GM12878 (cell line): ENCODE measurements around the gene THSD4. TPM values are rescaled to one million over a fixed set of nuclear protein-coding genes. Genes with fewer than 3 reads are reported as not detected.

Source experiments
- ATAC-seq: fragments of 200-7000 bp; cut with Tn5 transposase; 3 replicates; pipeline ENCODE4 v1.9.1; 2020; ENCODE audit warnings: mild to moderate bottlenecking, moderate library complexity
- BruUV-seq: library from RNA; stranded (reverse); fragments of 400-500 nt; replicated peaks from 2 replicates; lab custom pipeline; 2021; lab: Mats Ljungman, UMichigan
- CTCF ChIA-PET: fragments of 300-600 bp; sonication (Branson Sonifier 250); formaldehyde crosslinking; extraction: SDS; loops from one replicate; lab custom pipeline; 2021; ENCODE audit warnings: inconsistent platforms; lab: Yijun Ruan, JAX
- POLR2A ChIA-PET: fragments of 350-600 bp; formaldehyde crosslinking; extraction: SDS; loops from one replicate; lab custom pipeline; 2021; ENCODE audit warnings: inconsistent platforms; lab: Charles Lee
- RAD21 ChIA-PET: fragments of 300-600 bp; sonication (Branson Sonifier 250); formaldehyde crosslinking; loops from one replicate; lab custom pipeline; 2023; ENCODE audit warnings: antibody characterized with exemption; ENCODE audit not compliant: unreplicated experiment; lab: Charles Lee
- SMC1A ChIA-PET: fragments of 300-600 bp; sonication (Branson Sonifier 250); formaldehyde crosslinking; loops from one replicate; lab custom pipeline; 2023; ENCODE audit not compliant: unreplicated experiment, uncharacterized antibody; lab: Charles Lee
- DNase-seq: peaks from one replicate; pipeline ENCODE4 v3.0.0-alpha.2; 2011; ENCODE audit warnings: low read depth, low spot score
- FAIRE-seq: peaks from 3 replicates; lab custom pipeline; 2011; peaks lifted over from hg19 to GRCh38; lab: Jason Lieb, UNC
- H2AFZ ChIP-seq: 2 replicates; pipeline ENCODE4 v1.6.0; 2011; ENCODE audit warnings: low read depth, low read length, control low read depth; ENCODE audit not compliant: control insufficient read depth
- H3K27ac ChIP-seq: 2 replicates; pipeline ENCODE4 v1.5.1; 2011; ENCODE audit warnings: control low read depth; ENCODE audit not compliant: control insufficient read depth, insufficient read depth
- H3K27me3 ChIP-seq, 2 experiments: replicated peaks in 1 of 2; 2 replicates each; pipeline versions ENCODE4 v1.6.0 to v1.6.1; 2011; ENCODE audit warnings: low read length in 1 of 2; ENCODE audit not compliant: control insufficient read depth in 2 of 2, insufficient read depth in 2 of 2
- H3K36me3 ChIP-seq, 2 experiments: 2 replicates each; pipeline ENCODE4 v1.5.1; 2011; ENCODE audit warnings: low read length in 1 of 2; ENCODE audit not compliant: control insufficient read depth in 2 of 2, insufficient read depth in 2 of 2
- H3K4me1 ChIP-seq: 2 replicates; pipeline ENCODE4 v1.6.1; 2011; ENCODE audit warnings: mild to moderate bottlenecking, low read length, moderate library complexity, mixed read lengths; ENCODE audit not compliant: control insufficient read depth, insufficient read depth
- H3K4me2 ChIP-seq: 2 replicates; pipeline ENCODE4 v1.6.0; 2011; ENCODE audit warnings: control low read depth; ENCODE audit not compliant: control insufficient read depth, insufficient read depth
- H3K4me3 ChIP-seq: fragments of 200-600 bp; sonication (generic); 2 replicates; pipeline ENCODE4 v1.5.1; 2016
- H3K79me2 ChIP-seq: 2 replicates; pipeline ENCODE4 v1.6.0; 2011; ENCODE audit warnings: low read length; ENCODE audit not compliant: control insufficient read depth, insufficient read depth
- H3K9ac ChIP-seq: 2 replicates; pipeline ENCODE4 v1.8.0; 2011; ENCODE audit warnings: low read length, control low read depth, mixed read lengths; ENCODE audit not compliant: control insufficient read depth, insufficient read depth
- H3K9me3 ChIP-seq: replicated peaks from 3 replicates; pipeline ENCODE4 v1.5.1; 2011; ENCODE audit warnings: mild to moderate bottlenecking, low read length; ENCODE audit not compliant: control insufficient read depth, insufficient read depth
- H4K20me1 ChIP-seq: 2 replicates; pipeline ENCODE4 v1.6.0; 2011; ENCODE audit not compliant: control insufficient read depth, insufficient read depth
- ASH2L ChIP-seq: fragments of 300-600, 200-600 bp; sonication (generic); IDR thresholded peaks from 2 replicates; pipeline ENCODE4 v1.6.1; 2017; ENCODE audit warnings: low read depth, mild to moderate bottlenecking, borderline replicate concordance
- BRCA1 ChIP-seq: IDR thresholded peaks from 2 replicates; pipeline ENCODE4 v1.6.1; 2011; ENCODE audit warnings: low read depth, low read length, improper control_type of control experiment
- ESRRA ChIP-seq: IDR thresholded peaks from 2 replicates; pipeline ENCODE4 v1.6.1; 2012; ENCODE audit warnings: mild to moderate bottlenecking, low read length, improper control_type of control experiment
- FOXM1 ChIP-seq: IDR thresholded peaks from 2 replicates; pipeline ENCODE4 v1.6.1; 2012; ENCODE audit warnings: low read depth, mild to moderate bottlenecking, inconsistent platforms, low read length, moderate library complexity
- IKZF2 ChIP-seq, 2 experiments: fragments of 450-650 bp; IDR thresholded peaks; 2 replicates each; pipeline ENCODE4 v1.6.1; 2017; ENCODE audit warnings: mild to moderate bottlenecking in 2 of 2, moderate library complexity in 2 of 2
- JUND ChIP-seq: IDR thresholded peaks from 2 replicates; pipeline ENCODE4 v1.6.1; 2012; ENCODE audit warnings: low read depth, mild to moderate bottlenecking, low read length, improper control_type of control experiment, moderate library complexity
- LARP7 ChIP-seq: fragments of 450-650 bp; IDR thresholded peaks from 2 replicates; pipeline ENCODE4 v1.6.1; 2017; ENCODE audit warnings: mild to moderate bottlenecking
- NFYA ChIP-seq: IDR thresholded peaks from 2 replicates; pipeline ENCODE4 v1.6.1; 2011; ENCODE audit warnings: low read depth, mild to moderate bottlenecking, low read length, improper control_type of control experiment, borderline replicate concordance
- NR2C2 ChIP-seq: IDR thresholded peaks from 2 replicates; pipeline ENCODE4 v1.6.1; 2011; ENCODE audit warnings: borderline replicate concordance, low read depth; ENCODE audit not compliant: control insufficient read depth, insufficient read length
- NR2F1 ChIP-seq: fragments of 450-650 bp; conservative IDR thresholded peaks from 2 replicates; pipeline ENCODE4 v1.6.1; 2017; ENCODE audit warnings: mild to moderate bottlenecking
- PML ChIP-seq: IDR thresholded peaks from 2 replicates; pipeline ENCODE4 v1.6.1; 2012; ENCODE audit warnings: low read length, inconsistent platforms
- SPI1 ChIP-seq: IDR thresholded peaks from 2 replicates; pipeline ENCODE4 v1.6.1; 2011; ENCODE audit warnings: low read depth, mild to moderate bottlenecking, low read length, moderate library complexity, borderline replicate concordance; ENCODE audit not compliant: insufficient read depth
- WRNIP1 ChIP-seq: IDR thresholded peaks from 2 replicates; pipeline ENCODE4 v1.6.1; 2011; ENCODE audit warnings: low read depth, low read length, improper control_type of control experiment, borderline replicate concordance
- ZBED1 ChIP-seq: IDR thresholded peaks from 2 replicates; pipeline ENCODE4 v1.6.1; 2016; ENCODE audit warnings: borderline replicate concordance
- ZNF274 ChIP-seq: IDR thresholded peaks from one replicate; pipeline ENCODE4 v1.8.0; 2011; ENCODE audit not compliant: insufficient read length, insufficient read depth
- ZNF622 ChIP-seq: fragments of 450-650 bp; IDR thresholded peaks from 2 replicates; pipeline ENCODE4 v1.6.1; 2017; ENCODE audit warnings: mild to moderate bottlenecking, inconsistent platforms
- WGBS: methylation state at CpG from one replicate; pipeline ENCODE4 v1.1.6; 2016; ENCODE audit warnings: low lambda C conversion rate; ENCODE audit not compliant: insufficient replicate concordance, insufficient coverage; ENCODE audit errors: missing lambda C conversion rate; 5-methylcytosine and 5-hydroxymethylcytosine counted together
- in situ Hi-C: fragments of 300-500 bp; cut with MboI; formaldehyde crosslinking; loops from 9 replicates; pipeline ENCODE4 v1.14.3; 2018; ENCODE audit warnings: mixed read lengths
- intact Hi-C: fragments of 100-400 bp; cut with micrococcal nuclease; formaldehyde crosslinking; loops from one replicate; pipeline ENCODE4 v1.14.2; 2022; ENCODE audit not compliant: unreplicated experiment
- polyA plus RNA-seq, 11 experiments: library from polyadenylated mRNA; depleted of rRNA in 4 of 11; unstranded in 6 of 11; stranded (reverse) in 5 of 11; fragments of >200 nt; fragmentation: Nextera tagmentation in 4 of 11; fragmentation: Illumina TruSeq in 1 of 11; extraction: Ambion mirVana in 4 of 11; extraction: Trizol in 1 of 11; gene quantifications; 1 replicate in 1 of 11; 2 replicates in 10 of 11; pipeline versions ENCODE4 v1.2.1 to v1.2.3, GENCODE V29; 2011 to 2016; ENCODE audit warnings: inconsistent platforms in 2 of 11, missing spikeins in 2 of 11, low read depth in 1 of 11
- total RNA-seq, 4 experiments: library from RNA; depleted of rRNA in 3 of 4; stranded (reverse); fragments of >200 nt in 3 of 4; fragmentation: Illumina TruSeq in 1 of 4; extraction: Trizol in 1 of 4; gene quantifications; 2 replicates each; pipeline versions ENCODE4 v1.2.1 to v1.2.3, GENCODE V29; 2013 to 2021
- TF ChIP-seq, protein P1 (sequence below): fragments of 450-650 bp; IDR thresholded peaks from 2 replicates; pipeline ENCODE4 v1.6.1; 2017; ENCODE audit warnings: antibody characterized with exemption, mild to moderate bottlenecking, moderate library complexity
- TF ChIP-seq, protein P2 (sequence below): IDR thresholded peaks from 2 replicates; pipeline ENCODE4 v1.6.1; 2012; ENCODE audit warnings: low read depth, low read length, improper control_type of control experiment

THSD4 gene
- total and polyA plus RNA-seq, 10 of the 15 experiments (the other 5 are each of a cell fraction or from before 2014, with no cell fraction given), result 0.04 to 0.13 (median 0.05) TPM; not detected in 7

DNA sequence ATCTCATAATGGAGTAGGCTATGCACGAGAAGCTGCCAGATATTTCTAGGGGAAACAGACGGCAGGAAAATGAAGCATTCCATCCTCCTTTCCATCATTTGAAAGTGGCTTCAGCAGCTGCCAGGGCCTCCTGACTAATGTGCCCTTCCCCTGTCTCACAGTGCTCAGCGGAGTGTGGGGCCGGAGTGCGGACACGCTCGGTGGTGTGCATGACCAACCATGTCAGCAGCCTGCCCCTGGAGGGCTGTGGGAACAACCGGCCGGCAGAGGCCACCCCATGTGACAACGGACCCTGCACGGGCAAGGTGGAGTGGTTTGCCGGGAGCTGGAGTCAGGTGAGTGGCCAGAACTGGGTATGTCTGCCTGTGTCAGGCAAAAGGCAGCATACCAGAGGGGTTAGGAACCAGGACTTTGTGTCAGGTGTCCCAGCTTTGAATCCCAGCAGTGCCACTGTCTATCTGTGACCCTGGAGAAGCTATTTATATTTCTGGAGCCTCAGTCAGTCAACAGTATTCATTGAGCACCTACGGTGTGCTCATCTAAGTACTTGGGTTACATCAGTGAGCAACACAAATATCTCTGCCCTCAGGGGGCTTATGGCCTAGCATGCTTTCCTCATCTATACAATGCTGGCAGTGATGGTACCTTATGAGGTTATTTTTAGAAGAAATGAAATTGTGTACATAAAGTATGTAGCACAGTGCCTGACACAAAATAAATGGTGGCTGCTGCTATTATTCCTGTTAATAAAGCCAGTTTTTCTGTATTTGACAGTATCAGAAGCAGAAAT, 642.7 kb downstream of the THSD4 start:
- no peak for FAIRE-seq
- CTCF ChIA-PET, result interaction anchor here (0.6 to 2.6 kb wide), 3 partner anchors 14 to 44 kb away, joined by 4 to 11 read pairs (median 4); no protein-coding TSS in a partner anchor
- no peak overlapping the region for H2AFZ ChIP-seq
- 56% methylated on average over 13 of the region's 13 CpGs for WGBS
- BruUV-seq, result no TSS peak
- TF ChIP-seq, protein P1, sequence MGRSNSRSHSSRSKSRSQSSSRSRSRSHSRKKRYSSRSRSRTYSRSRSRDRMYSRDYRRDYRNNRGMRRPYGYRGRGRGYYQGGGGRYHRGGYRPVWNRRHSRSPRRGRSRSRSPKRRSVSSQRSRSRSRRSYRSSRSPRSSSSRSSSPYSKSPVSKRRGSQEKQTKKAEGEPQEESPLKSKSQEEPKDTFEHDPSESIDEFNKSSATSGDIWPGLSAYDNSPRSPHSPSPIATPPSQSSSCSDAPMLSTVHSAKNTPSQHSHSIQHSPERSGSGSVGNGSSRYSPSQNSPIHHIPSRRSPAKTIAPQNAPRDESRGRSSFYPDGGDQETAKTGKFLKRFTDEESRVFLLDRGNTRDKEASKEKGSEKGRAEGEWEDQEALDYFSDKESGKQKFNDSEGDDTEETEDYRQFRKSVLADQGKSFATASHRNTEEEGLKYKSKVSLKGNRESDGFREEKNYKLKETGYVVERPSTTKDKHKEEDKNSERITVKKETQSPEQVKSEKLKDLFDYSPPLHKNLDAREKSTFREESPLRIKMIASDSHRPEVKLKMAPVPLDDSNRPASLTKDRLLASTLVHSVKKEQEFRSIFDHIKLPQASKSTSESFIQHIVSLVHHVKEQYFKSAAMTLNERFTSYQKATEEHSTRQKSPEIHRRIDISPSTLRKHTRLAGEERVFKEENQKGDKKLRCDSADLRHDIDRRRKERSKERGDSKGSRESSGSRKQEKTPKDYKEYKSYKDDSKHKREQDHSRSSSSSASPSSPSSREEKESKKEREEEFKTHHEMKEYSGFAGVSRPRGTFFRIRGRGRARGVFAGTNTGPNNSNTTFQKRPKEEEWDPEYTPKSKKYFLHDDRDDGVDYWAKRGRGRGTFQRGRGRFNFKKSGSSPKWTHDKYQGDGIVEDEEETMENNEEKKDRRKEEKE, result no peak
- TF ChIP-seq PML (no peak), SPI1 (no peak), NR2F1 (no peak), BRCA1 (no peak), IKZF2 (IDR thresholded peaks at IDR 0.05) (no peak), NFYA (no peak), ASH2L (no peak), ESRRA (no peak), ZNF274 (no peak), WRNIP1 (no peak), ZBED1 (no peak), JUND (no peak), ZNF622 (no peak), NR2C2 (no peak), LARP7 (no peak), FOXM1 (no peak)
- TF ChIP-seq, protein P2, sequence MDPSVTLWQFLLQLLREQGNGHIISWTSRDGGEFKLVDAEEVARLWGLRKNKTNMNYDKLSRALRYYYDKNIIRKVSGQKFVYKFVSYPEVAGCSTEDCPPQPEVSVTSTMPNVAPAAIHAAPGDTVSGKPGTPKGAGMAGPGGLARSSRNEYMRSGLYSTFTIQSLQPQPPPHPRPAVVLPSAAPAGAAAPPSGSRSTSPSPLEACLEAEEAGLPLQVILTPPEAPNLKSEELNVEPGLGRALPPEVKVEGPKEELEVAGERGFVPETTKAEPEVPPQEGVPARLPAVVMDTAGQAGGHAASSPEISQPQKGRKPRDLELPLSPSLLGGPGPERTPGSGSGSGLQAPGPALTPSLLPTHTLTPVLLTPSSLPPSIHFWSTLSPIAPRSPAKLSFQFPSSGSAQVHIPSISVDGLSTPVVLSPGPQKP, result no peak
- TF ChIP-seq, all 136 proteins: peak for 0
- Histone ChIP-seq H3K4me3 (no peak overlapping the region), H3K4me2 (no peak overlapping the region), H3K9ac (no peak overlapping the region), H3K27me3 (no peaks in the 10 kb centered on the region; a peak in 1 of 4 replicates), H4K20me1 (no peaks in the 10 kb centered on the region), H3K79me2 (no peaks in the 10 kb centered on the region), H3K4me1 (no peaks in the 10 kb centered on the region), H3K27ac (no peak overlapping the region), H3K9me3 (no peaks in the 10 kb centered on the region; the same call in 2 of the 3 replicates), H3K36me3 (no peaks in the 10 kb centered on the region)
- intact Hi-C loops (no loop called here), in situ Hi-C loops (no loop called here)
- SMC1A ChIA-PET, result interaction anchor here (1.3 kb wide), 1 partner anchor 15 kb away, joined by 3 read pairs; no protein-coding TSS in a partner anchor
- no peak for DNase-seq
- no peak for ATAC-seq
- POLR2A ChIA-PET, result no interaction called here
- RAD21 ChIA-PET, result no interaction called here
